HG03378 (cell line): ENCODE results near the gene CLEC2B.

Source experiments
- ATAC-seq: cut with Tn5 transposase; IDR thresholded peaks from one replicate; pipeline ENCODE4 v1.9.1; 2021; ENCODE audit warnings: mild to moderate bottlenecking, moderate library complexity; ENCODE audit not compliant: unreplicated experiment

The CLEC2B gene

DNA sequence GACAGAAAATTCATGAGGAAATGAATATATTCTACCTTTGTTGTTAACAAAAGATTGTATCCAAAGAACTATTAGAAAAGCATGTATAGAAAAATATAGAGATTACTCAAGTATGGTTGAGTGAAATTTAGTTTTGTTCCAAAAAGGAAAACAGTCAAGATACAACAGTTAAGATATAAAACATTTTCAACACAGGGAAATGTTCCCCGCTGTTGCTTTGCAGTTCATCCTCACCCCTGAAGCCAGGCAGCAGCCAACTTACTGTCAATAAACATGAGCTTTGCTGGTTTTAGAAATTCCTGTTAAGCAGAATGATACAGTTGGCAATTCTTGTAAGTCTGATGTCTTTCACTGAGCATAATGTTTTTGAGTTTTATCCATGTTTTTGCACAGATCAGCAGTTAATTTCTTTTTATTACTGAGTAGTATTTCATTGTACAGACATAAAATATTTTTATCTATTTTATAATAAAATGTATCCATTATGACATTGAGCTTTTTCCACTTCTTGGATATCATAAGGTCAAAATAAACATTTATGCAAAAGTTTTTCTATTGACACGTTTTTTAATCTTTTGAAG lies 1.2 kb upstream of the CLEC2B start:
- ATAC-seq, result no peak

DNA sequence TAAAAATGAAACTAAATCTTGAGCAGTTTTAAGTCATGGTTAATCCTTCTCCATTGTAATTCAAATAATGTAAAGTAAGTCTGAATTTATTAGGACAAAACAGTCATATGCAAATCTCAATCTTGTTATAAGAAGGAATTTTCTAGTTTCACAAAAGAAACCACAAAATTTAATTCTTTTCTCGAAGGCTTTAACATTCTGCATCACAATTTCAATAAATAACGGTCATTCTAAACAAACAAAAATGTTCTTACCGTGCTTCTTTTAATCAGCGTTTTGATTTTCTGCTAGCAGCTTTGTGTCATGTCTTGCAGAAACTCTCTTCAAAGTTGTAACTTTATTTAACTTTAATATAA lies 225 bp downstream of the CLEC2B start:
- no peak for ATAC-seq

- ATAC-seq, result no peak
These were observed 798 bp downstream of the CLEC2B start for GRCh38 chr12:9868311-9868801.

DNA sequence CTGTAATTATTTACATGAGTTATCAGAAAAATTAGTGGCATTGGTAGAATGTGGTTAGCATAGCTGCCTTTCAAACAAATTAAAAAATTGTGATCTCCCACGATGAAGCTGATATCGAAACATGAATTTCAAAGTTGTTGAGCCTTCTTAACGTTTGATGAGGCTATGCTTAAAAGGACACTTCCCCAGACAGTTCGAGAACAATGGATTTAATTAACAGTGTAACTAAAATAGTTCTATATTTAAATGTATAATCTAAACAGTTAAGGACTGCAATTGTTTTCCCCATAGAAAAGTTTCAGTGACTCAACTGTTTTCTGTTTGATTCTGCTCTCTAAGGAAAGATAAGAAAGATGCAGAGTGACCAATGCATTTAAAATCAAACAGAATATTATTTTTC lies 1.6 kb downstream of the CLEC2B start:
- no peak for ATAC-seq

- ATAC-seq, result no peak
These were observed 2.3 kb downstream of the CLEC2B start for GRCh38 chr12:9866860-9867269.

GRCh38 chr12:9864913-9865675 lies 4.1 kb downstream of the CLEC2B start:
- ATAC-seq, result no peak

- no peak for ATAC-seq
These were observed 11.0 kb downstream of the CLEC2B start for GRCh38 chr12:9858135-9858534.

DNA sequence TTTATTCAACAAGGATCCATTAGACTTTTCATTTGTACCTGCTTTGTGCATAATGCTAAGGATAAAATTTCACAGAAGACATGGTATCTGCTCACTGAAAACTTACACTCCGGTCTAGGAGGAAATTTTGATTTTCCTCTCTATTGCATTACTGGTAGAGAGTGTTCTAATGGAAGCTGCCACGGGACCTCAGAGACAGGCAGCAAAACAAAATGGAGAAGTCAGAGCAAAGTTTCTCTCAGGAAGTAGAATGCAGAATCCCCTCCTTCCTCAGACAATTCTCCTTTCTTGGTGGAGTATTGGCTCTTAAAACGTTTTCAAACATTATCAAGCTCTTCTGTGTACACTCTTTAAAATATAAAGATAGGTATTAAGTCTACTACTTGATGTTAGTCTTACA lies 12.3 kb downstream of the CLEC2B start:
- ATAC-seq, result no peak

GRCh38 chr12:9856151-9856550 lies 13.0 kb downstream of the CLEC2B start:
- ATAC-seq, result no peak

- no peak for ATAC-seq
These were observed 17.2 kb downstream of the CLEC2B start for GRCh38 chr12:9851927-9852326.

DNA sequence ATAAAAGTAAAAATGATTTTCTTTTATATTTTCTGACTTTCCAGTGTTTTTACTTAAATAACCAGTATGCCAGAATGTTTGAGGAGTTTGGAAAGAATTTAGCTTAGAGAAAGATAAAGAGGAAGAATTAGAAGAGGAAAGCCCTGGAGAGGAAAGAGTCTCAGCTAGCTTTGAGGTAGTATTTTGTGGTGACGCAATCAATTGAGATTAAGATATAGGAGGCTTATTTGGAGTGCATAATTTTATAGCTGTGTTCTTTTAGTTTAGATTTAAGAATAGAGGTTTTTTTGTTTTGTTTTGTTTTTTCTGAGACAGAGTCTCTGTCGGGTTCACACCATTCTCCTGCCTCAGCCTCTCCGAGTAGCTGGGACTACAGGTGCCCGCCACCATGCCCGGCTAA lies 18.1 kb downstream of the CLEC2B start:
- ATAC-seq, result no peak

DNA sequence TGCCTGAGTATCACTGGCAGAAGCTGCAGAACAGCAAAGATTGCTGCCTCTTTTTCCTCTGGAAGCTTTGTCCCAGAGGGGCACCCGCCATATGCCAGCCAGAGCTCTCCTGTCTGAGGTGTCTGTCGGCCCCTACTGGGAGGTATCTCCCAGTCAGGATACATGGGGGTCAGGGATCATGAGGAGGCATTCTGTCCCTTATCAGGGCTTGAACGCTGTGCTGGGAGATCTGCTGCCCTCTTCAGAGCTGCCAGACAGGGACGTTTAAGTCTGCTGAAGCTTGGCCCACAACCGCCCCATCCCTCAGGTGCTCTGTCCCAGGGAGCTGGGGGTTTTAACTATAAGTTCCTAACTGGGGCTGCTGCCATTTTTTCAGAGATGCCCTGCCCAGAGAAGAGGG lies 20.3 kb downstream of the CLEC2B start:
- ATAC-seq, result no peak

DNA sequence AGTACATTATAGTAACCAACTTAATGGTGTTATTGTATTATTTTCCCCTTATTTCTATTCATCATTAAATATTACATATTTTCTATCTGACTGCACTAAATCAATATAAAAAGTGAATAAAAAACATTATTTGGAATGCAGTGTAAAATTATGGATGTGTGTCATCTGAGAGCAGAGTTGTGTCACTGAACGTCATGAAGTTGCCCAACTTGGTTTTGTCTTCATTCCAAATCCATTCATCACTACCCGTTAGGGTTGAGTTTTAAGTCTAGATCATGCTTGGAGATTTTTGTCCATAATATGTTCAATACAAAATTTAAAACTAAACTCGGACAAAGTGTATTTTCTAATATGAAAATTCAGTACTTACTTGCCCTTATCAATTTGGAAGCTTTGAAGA lies 25.7 kb downstream of the CLEC2B start:
- ATAC-seq, result no peak

DNA sequence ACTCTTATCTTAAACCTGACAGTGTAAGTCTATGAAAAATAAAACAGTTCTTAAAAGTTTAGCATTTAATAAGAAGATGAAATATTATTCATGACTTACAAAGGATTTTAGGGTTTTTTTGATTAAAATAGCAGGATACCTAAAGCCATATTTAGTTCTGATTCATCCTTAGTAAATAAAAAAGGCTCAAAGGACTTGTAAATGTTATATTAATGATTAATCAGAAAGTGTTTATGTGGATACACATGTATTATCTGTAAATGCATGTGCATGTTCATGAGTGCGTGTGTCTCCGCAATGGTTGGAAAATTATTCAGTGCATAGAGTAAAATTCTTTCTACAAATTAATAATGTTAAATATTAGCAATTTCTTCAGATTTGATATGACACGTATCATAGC lies 37.4 kb downstream of the CLEC2B start:
- no peak for ATAC-seq

GRCh38 chr12:9829982-9830381 lies 39.2 kb downstream of the CLEC2B start:
- ATAC-seq, result no peak

DNA sequence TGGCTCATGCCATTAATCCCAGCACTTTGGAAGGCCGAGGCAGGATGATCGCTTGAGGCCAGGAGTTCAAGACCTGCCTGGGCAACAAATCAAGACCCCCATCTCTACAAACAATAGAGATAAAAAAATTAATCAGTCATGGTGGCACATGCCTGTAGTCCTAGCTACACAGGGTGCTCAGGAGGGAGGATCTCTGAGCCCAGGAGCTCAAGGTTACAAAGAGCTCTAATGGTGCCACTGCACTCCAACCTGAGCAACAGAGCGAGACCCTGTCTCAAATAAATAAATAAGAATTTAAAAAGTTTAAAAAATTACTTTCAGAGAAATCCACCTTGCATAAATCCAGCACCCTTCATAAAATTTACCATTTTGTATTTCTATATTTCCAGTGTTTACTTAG lies 39.7 kb downstream of the CLEC2B start:
- no peak for ATAC-seq

DNA sequence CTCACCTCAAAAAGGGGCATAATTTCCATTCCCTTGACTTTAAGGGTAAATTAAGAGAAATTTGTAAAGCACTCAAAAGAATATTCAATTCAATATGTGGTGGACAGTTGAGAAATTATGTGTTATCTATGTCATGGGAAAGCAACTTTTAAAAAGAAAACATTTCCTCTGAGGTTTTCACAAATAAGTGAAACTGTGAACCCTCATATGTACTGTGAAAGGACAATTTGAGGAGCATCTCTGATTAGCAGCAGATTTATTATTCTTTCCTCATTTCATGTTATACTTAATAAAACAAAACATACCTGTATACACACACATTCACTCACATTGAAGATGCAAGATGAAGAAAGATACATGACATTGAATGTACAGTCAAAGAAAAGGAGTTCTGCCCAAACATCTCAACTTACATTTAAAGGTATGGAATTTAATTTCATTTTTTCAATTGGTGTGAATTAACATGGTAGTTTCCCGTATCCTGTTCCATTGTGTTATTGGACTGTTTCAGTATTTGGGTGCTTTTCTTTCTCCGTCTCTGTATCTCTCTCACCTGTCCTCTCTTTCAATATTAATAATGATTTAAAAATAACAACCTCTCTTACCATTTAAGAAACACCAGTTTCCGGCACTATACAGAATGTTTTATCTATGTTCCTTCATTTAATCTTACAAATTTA lies 41.8 kb downstream of the CLEC2B start, which contains the start of gene KLRF1:
Gene KLRF1 (plus strand): TSS at position 273 of the 680 bp plus-strand sequence. CDS start 64 bp downstream, at position 337.
- no peak for ATAC-seq

DNA sequence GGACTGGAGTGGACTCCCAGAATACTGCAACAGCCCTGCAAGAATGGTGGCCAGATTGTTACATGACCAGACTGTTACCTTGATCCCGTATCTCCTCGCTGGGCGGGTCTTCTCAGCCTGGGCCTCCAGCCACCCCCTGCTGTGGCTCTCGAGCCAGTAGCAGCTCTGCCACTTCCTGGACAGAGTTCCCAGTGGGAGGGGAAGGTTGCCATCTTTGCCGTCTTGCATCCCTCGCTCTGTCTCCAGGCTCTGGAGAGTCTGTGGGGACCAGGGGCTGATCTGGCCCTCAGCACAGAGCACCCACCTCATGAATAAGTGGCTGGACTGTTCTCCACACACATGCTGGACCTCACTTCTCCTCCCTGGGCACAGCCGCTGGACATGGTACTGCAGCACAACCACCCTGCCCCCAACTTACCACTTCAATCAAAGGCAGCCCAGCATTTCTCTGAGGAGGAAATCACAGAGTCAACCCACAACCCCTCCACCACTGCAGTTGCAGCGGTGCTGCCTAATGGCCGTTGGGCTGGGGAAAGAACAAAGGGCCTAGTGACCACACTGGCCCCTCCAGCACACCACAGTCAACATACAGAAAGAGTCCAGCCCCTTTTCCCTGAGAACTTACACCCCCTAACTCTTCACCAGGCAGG lies 48.7 kb downstream of the CLEC2B start:
- no peak for ATAC-seq

- peak; percentile 69 for ATAC-seq
These were observed 55.0 kb downstream of the CLEC2B start for GRCh38 chr12:9813821-9814798.

GRCh38 chr12:9811621-9812020 lies 57.5 kb downstream of the CLEC2B start:
- ATAC-seq, result no peak
